Measurements from ENCODE around the gene ZNF548.

- TF ChIP-seq CTCF (IDR thresholded peaks at IDR 0.05) (no peak), EZH2 (IDR thresholded peaks at IDR 0.05; ENCODE audit: borderline replicate concordance, insufficient read depth, low read depth, low read length, poor library complexity, severe bottlenecking) (no peak)
These were observed 8.7 kb upstream of the ZNF548 start for GRCh38 chr19:57380923-57381322.

Data from B cell (primary cell).